Stimulated activated CD8-positive, alpha-beta memory T cell treated with anti-CD3 and anti-CD28 coated beads, Interleukin-7, amount 100 ng/mL, for 1 hour (primary cell): Measurements from ENCODE around the gene TBKBP1.
"Not testable (repeated sequence)": the region's sequence is repeated elsewhere in the genome, so short reads cannot be mapped to it uniquely, and the experiment has no call there.

Experiments used
- DNase-seq, 2 donors: peaks; one replicate each; pipeline ENCODE4 v3.0.0-alpha.2; 2020; ENCODE audit warnings: low read depth in 2 of 2

TBKBP1 gene

DNA sequence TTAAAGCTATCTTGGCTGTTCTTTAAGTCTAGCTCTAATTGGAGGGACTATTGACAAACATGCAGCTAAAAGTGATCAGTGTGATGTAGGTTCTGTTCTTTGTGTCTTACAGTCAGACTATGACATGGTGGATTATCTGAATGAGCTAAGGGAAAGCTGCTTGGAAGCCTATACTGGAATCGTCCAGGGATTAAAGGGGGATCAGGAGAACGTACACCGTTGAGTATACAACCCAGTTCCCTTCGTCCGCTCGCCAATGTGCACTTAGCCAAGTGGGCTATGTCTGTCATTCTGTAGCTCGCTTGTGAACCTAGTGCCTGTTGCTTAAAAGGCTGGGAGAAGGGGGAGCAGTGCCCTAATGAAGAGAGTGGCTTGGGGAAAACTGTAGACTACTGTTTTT lies 15.8 kb upstream of the TBKBP1 start:
- no peak for DNase-seq

DNA sequence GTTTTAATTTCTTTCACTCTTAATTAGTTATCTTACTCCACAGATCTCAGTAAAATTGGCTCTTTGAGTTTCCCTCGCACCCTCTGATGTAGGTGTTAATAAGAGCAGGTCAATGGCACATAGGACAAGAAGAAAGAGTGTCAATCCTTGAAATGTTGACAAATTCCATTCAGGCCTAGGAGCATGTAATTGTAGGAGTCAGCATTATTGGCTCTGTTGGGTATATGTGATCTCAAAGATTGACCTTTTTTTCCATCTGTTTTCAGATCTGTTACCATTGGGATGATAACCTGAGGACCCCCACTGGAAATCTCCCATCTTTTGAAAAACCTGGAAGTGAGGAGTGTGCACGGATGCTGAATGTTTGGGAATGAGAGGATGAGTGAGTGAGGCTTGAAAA lies 11.8 kb upstream of the TBKBP1 start:
- no peak for DNase-seq

DNA sequence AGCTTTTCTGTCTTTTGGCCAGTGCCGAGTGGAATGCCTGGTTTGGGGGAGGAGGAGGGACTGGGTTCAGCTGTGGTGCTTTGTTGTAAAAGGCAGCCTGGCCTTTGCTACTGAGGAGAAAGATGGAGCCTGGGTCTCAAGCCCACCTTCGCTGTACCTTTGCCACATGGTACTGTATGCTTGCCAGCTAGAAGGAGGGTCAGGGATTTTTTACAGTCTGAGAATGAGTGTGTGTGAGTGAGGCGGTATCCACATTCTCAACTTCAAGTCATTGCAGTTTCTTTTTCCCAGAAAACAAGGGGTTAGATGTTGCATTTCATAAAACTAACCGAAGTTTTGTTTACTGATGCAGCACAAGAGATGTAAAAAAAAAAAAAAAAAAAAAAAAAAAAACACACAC lies 11.2 kb upstream of the TBKBP1 start:
- DNase-seq = not testable (repeated sequence)

DNA sequence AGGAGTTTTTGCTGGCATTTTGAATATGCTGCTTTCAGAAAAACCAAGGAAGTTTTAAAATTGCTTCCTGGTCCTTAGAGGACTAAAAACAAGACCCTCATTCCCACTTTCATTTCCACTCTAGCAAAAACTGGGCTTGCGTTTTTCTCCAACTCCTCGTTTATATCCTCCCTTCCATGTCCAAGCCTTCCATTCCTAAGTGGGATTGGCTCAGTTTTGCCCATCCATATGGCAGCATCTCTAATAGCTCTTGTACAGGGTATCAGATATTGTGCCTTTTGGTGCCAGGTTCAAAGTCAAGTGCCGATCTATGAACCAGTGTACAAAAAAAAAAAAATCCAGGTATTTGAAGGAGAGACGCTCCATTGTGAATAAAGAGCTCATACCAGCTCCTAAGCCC lies 9.9 kb upstream of the TBKBP1 start:
- no peak for DNase-seq

DNA sequence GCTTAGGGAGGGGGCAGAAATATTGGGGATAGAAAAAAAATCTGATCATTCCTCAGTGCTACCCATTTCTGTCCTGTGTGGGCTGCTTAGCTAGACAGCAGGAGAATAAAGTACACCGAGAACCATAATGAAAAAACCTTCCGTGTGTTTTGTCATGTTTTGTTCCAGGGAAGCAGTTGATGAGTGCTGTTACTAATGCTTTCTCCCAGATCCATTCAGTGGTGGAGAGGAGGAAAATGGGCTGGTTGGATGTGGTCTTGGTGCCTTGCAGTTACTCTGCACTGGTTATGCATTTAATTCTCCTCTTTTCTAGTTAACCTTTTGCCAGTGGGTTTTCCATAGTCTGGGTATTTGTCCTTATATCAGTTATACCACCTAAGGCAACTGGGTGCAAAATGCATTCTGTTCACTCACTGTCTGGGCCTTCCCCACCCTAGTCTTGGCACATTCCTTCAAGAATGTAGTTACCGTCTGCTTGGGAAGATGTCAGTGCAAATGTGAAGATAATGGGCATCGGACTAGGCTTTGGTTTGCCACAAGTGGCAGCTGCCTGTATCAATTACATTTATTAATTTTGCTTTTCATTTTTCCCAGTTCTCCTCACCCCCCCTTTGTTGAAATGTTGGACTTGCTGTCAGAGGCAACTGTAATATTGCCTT lies 9.3 kb upstream of the TBKBP1 start:
- no peak for DNase-seq

DNA sequence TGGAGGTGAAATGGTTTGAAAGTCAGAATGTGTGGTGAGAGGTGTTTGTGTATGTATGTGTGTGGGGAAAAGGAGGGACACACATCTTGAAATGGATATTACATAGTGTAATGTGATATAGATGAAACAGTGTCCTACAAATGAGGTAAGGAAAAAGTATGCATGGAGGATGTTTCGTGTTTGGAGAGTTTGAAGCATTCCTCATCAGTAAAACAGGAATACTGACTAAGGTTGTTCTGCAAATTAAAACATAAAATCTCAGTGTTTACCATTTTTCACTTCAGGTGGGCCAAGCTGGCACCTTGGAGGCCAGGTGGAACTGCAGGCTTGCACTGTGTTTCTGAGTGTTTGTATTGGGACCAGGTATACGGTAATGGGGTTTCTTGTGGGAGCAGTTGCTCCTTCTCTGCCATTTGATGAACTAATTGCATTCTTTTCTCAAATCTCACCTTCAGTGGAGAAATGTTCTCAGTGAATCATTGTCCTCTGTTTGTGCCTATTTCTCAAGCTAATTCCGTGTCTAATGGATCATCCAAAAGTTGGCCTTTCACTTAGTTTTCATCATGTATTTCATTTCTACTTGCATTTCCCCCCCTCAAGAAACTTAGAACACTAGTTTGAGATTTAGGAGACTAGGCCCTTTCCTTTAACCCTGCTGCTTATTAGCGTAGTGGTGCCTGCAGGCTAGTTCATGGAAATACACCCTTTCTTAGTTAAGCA lies 8.2 kb upstream of the TBKBP1 start:
- no peak for DNase-seq

DNA sequence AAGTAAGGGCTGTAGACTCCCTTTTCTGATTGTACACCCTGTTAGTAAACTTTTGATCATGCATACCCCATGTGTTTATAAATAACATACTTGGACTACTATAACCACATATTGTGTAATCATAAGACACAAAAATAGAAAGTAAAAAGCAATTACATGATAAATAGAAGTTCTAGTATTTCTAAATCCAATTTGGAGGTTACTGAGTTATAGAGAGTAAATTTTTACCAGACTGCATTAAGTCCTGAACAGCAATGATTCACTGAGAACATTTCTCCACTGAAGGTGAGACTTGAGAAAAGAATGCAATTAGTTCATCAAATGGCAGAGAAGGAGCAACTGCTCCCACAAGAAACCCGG lies 7.7 kb upstream of the TBKBP1 start:
- no peak for DNase-seq

DNA sequence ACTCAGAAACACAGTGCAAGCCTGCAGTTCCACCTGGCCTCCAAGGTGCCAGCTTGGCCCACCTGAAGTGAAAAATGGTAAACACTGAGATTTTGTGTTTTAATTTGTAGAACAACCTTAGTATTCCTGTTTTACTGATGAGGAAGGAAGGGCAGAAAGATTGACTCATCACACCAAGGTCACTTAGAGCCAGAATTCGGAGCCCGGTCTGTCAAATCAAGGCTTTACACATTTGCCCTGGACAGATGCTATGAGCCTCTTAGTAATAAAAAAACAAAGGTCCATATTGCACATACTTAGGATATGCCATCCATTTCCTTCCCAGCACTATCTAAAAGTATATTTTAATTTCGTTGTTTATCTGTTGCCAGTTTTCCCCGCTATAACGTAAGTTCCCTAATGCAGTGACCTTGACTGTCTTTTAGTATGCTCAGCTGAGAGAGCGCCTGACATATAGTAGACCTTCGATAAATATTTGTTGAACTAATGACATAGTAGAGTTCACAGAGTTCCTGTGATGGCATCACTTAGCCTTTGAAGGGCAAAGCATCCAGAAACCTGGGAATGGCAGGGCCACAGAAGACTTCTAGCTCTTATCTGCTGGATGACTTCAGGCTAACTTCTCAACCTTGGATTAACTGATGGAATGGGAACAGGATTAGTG lies 7.2 kb upstream of the TBKBP1 start:
- no peak for DNase-seq

DNA sequence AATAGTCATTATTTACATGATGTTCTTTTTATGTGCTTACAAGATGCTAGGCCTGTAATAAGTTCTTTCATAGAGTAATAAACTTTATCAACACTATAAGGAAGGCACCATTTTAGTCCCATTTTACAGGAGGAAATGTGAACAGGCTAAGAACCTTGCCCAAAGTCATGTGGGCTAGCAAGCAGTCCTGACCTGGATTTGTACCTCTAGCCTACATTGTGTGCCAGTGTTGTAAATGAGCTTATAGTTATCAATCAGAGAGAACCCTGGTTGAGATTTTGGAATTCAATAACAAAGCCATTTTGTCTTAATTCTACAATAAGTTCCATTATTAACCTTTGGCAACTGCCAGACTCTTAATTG lies 6.7 kb upstream of the TBKBP1 start:
- no peak for DNase-seq

DNA sequence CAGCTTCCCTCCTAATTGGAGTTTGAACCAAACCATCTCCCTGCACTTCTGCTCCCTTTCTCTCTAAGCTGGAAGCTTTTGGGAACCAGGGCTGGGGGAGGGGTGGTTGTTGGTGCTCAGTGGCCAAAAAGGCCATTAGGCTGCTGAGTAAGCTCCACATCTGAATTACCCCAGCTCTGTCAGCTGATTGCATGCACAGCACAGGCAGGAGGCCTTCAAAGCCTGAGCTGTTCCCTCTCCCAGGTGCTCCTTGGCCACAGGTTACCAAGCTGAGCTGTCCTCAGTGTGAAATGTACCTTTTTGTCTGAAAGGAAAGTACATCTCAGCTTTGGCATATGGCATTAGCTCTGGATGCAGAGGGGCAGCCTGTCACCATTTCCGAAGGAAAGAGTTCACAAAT lies 6.2 kb upstream of the TBKBP1 start:
- DNase-seq = no peak

DNA sequence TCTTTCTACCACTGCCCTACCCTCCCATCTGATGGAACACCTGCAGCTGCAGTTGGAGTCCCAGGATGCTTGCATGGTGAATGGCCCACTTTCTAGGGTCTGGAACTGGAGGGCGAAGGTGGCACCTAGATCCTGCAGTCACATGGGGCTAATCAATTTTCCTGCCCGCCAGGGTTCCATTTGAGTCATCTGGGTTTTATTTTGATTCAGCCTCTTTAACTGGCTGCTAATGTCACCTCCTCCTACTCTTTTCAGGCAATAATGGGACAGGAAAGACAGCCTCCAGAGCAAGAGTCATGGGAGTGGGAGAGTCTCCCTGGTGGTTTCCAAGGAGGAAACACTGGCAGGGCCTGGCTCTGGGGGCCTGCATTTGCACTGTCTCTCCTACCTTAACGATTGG lies 3.8 kb upstream of the TBKBP1 start:
- no peak for DNase-seq

DNA sequence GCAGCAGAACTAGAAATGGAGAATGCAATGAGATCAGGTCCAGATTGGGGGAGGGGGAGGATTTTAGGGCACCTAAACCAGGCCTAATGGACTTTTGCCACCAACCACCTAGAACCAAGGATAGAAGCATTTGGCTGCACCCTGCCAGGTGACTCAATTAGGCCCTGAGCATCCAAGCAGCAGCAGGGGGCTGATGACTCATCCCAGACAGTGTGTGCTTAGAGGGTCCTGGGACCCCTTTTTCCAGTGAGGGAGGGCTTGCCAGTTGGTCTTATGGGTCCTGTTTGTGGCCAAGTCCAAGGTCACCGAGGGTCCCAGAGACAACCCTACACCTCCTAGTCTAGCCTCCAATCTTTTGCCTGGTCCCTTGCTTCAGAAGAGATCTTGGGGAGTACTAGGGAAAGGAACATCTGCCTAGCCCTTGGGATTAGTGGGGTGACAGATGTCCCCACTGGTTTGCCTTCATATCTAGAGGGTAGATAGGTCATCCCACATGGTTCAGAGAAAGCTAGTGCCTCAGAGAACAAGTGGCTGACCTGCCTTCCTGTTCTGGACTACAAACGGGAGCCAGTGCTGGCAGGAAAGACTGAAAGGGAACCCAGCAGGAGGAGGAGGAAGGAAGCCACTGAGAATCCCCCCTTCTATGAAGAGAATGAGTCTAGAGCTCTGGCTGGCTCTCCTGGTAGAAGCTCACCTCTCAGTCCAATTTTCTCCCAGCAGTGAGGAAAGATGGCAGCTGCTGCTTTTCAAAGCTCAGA lies 1.6 kb upstream of the TBKBP1 start:
- DNase-seq = no peak

DNA sequence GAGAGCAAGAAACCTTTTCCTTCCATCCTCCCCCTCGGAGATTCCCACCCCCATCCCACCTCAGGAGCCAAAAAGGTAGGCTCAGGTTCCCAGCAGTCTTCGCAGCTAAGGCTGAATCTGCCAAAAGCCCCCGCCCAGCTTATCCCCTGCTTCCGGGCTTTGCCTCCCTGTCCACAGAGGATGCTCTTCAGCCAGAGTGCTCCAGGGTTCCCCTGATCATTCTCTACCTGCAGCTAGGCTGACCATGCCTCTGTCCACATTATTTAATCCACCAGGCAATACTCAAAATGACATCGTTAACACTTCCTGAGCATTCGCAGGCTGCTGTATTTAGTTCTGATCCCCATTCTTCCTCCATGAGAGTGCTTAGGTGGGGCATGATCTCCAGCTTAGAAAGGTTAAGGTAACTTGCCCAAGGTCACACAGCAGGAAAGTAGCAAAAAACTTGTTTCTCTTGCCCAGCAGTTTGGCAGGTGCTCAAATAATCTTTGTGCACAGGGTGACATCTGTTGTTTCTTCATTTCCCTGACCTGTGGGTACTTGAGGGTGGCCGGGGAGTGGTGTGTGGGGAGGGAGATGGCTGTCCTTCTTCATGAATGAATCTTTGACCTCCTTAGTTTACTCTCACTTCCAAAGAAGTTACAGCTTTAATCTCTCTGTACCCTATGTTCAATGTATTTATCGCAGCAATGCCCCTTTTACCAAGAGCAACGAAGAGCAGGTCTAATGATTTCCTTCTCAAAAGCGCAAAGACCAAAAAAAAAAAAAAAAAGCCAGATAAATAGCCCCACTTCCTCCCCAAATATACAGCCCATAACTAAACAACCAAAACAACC lies 848 bp upstream of the TBKBP1 start:
- DNase-seq = no peak

DNA sequence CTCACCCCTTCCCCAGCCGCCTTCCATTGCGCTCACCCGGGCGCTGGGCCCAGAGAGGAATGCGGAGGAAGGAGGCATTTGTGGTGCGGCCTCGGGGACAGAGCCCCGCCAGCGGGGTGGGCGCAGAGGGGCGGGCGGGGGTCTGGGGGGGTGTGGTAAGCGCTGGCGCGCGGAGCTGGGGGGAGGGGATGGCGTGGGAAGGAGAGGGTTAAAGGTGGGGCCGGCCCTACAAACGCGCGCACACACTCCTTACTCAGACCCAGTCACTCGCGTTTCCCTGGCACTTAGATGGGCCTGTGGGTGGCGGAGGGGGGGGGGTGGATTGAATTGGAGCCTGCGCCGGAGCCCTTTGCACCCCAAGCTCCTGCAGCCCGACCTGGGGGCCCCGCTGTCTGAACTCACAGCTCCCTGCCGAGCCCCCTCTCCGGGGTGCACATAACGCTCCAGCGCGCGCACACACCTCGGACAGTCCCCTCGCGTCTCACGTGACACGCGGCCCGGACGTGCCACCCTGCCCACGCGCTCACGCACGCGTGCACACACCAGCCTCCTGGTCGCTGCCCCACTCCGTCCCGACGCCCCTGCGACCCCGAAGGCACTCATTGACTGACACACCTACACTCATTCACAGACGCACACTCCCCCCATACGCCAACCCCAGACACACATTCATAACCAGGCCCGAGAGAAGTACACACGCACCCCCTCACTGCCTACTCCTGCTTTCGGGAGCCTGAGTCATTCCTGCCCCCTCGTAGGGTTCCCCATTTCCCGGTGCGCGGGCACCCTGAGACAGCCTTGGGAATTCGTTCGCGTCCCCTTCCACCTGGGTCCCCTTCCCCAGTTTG lies 844 bp downstream of the TBKBP1 start:
- DNase-seq = no peak

DNA sequence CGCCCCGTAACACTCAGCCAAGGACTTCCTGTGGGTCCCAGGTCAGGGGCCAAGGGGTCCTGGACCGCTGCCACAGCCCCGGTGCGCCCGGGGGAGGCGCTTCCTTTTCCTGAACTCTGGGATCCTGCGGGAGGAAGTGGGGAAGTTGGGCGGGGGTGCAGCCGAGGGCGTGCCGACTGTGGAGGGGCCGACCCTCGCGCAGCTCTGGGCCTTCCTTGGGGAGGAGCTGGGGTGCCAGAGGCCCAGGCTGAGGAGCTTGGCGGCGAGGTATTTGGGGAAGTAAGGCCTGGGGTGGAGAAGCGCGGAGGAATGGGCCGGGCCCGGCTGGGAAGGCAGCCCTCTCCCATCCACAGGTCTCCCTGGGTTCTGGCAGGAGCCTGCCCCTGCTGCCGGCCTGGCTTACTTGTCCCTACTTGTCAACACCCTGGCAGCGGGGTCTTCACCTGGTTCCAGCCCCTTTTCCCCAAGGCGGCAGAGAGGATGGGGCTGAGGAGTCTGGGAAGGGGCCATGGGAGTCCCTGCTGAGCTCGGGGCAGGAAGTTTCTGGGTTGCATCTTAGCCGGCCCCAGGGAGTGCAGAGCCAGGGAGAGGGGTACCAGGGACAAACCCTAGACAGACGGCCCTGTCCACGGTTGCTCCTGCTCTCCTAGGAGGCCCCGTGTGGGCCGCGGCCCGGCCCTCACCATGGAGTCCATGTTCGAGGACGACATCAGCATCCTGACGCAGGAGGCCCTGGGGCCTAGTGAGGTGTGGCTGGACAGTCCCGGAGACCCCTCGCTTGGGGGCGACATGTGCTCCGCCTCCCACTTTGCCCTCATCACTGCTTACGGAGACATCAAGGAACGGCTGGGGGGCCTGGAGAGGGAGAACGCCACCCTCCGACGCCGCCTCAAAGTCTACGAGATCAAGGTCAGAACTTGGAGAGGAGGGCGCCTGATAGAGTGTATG lies 1.7 kb downstream of the TBKBP1 start:
- DNase-seq = no peak

DNA sequence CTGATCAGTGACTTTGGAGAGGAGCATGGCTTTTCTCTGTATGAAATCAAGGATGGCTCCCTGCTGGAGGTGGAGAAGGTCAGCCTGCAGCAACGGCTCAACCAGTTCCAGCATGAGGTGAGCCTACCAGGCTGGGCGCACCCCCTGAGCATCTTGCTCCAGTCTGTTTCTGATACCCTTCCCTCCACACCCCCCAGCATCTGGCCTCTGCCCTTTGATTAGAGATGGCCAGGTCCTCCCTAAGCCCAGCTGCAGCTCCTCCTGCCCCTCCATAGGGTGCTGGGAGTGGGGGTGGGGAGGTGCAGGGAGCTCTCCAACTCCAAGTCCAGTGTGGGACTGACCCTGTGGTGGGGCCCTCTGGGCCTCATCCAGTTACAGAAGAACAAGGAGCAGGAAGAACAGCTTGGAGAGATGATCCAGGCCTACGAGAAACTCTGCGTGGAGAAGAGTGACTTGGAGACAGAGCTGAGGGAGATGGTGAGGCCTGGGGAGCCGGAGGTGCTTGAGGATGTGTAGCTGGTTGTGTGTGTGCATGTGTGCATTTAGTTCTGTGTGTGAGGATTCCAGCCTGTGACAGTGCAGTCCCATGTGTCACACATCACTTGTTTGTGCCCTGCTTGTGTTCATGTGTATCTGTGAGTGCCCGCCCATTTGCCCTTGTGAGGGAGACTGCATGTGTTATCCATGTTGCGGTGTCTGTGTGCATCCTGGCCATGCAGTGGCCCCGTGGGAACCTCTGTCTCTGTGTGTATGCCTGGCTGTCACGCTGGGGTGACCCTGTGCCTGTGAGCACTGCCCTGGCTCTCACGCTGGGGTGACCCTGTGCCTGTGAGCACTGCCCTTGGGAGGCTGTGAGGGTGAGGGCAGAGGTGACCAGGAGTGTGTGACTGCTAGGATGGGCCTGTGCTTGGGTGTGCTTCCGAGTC lies 3.0 kb downstream of the TBKBP1 start:
- DNase-seq = no peak

DNA sequence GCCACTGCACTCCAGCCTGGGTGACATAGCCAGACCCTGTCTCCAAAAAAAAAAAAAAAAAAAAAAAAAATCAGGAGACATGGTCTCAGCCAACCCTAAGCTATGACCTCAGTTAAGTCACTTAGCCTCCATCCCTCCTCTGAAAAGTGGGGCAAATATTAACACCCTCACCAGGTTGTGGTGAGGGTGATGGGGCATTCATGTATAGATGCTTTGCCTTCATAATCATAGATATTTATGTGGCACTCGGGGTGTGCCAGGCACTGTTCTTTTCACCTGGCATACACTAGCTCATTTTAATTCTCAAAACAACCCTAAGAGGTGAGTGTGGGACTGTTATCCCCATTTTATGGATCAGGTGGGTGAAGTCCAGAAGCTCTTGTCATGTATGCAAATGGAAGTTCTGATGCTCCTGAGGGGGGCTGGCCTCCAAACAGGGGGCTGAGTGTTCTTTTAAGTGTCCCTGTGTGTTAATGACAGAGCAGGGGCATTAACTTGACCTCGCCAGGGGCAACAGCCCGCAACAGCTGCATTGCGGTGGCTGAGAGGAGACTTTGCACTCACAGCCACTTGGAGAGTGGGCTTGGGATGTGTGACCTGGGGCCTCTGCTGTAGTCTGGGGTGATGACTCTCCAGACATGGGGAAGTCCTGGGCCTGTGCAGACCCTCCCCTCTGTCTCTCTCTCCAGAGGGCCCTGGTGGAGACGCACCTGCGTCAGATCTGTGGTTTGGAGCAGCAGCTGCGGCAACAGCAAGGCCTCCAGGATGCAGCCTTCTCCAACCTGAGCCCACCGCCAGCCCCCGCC lies 4.1 kb downstream of the TBKBP1 start:
- DNase-seq = no peak
